ENCODE measurements around the gene ANXA4.

The ANXA4 gene

GRCh38 chr2:69741575-69742321 lies at the start of gene ANXA4:
ANXA4 (plus strand) TSS chr2:69742134; CDS start chr2:69781566, 39,432 bp downstream.
- ChIA-PET POLR2A (interaction anchor here (0.6 to 2.1 kb wide), 13 partner anchors 12 to 374 kb away, joined by 3 to 6 read pairs (median 4); no protein-coding TSS in a partner anchor), CTCF (interaction anchor here (1.1 to 4.8 kb wide), 2 partner anchors 16 to 48 kb away, joined by 3 to 24 read pairs; no protein-coding TSS in a partner anchor)
- no peak for TF ChIP-seq SUZ12 (IDR thresholded peaks at IDR 0.05)
- TF ChIP-seq FOXM1 (IDR thresholded peaks at IDR 0.05; ENCODE audit: borderline replicate concordance), result no peak
- TF ChIP-seq ARNT (IDR thresholded peaks at IDR 0.05), result no peak
- no peak for TF ChIP-seq FOXA1 (IDR thresholded peaks at IDR 0.05)
- peak; percentile 86 for TF ChIP-seq L3MBTL2 (conservative IDR thresholded peaks at IDR 0.05)
- no peak for TF ChIP-seq ZNF384 (IDR thresholded peaks at IDR 0.05)
- peak; percentile 56 for DNase-seq (ENCODE audit: extremely low spot score)

DNA sequence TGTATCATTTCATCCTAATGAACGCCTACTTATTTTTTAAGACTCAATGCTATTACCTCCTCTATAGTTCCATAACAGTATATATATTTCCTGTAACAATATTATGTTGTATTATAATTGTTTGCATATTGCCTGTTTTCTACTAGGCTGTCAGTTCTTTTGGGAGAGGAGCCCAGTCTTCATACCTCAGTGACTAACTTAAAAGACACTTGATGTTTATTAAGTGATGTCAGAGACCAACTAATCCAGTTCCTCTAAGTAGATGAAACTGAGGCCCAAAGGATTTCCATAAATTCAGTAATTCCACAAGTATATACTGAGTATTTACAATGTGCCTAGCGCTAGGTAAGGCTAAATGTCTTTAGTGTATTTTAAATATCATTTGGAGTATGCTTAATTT lies 49.5 kb upstream of the ANXA4 start:
- no peak for DNase-seq (ENCODE audit: extremely low spot score)
- TF ChIP-seq SUZ12 (IDR thresholded peaks at IDR 0.05), result no peak
- no peak for TF ChIP-seq ZNF384 (IDR thresholded peaks at IDR 0.05)
- no peak for TF ChIP-seq LEF1 (IDR thresholded peaks at IDR 0.05; ENCODE audit: borderline replicate concordance)
- ChIA-PET CTCF (no interaction called here), POLR2A (interaction anchor here (0.9 kb wide), 1 partner anchor 110 kb away, joined by 3 read pairs; no protein-coding TSS in a partner anchor)

DNA sequence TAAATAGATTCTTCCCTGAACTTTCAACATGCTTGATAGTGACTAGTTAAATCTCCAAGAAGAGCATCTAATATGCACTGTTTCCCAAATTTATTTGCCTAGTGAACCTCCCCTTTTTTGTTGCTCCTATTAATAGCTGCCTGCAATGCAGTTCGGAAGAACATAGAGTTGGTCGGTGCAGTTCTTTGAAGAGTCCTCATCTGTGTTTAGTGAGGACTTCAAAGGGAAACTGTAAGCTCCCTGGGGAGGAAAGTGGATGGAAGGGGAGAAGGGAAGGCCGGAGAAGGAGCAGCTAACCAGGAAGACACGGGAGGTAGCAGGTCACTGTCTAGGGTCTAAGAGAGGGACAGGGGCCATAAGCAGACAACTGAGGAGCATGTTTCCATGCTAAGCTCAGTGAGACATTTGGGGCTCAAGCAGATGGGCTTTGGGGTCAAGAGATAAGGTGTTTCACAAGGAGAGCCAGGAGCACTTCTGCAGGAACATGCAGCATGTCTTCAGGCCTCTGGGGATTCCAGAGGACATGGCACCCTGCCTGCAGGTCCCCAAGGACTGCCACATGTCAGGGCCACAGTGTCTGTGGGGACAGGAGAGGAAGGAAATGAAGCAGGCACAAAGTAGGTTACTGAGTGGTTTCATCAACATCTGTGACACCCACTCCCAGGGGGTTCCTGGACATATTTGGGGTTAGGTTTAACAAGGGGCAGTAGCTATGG lies 48.7 kb upstream of the ANXA4 start:
- no peak for TF ChIP-seq FOXK2 (IDR thresholded peaks at IDR 0.05)
- TF ChIP-seq FOXM1 (IDR thresholded peaks at IDR 0.05; ENCODE audit: borderline replicate concordance), result no peak
- TF ChIP-seq ZNF384 (IDR thresholded peaks at IDR 0.05), result no peak
- no peak for DNase-seq (ENCODE audit: extremely low spot score)
- POLR2A ChIA-PET, result no interaction called here
- CTCF ChIA-PET, result no interaction called here

- ChIA-PET POLR2A (no interaction called here), CTCF (no interaction called here)
- no peak for DNase-seq (ENCODE audit: extremely low spot score)
- TF ChIP-seq L3MBTL2 (conservative IDR thresholded peaks at IDR 0.05), result no peak
- TF ChIP-seq ARNT (IDR thresholded peaks at IDR 0.05), result no peak
- TF ChIP-seq TARDBP (IDR thresholded peaks at IDR 0.05), result no peak
- no peak for TF ChIP-seq ELF4 (IDR thresholded peaks at IDR 0.05)
- TF ChIP-seq, protein P1, sequence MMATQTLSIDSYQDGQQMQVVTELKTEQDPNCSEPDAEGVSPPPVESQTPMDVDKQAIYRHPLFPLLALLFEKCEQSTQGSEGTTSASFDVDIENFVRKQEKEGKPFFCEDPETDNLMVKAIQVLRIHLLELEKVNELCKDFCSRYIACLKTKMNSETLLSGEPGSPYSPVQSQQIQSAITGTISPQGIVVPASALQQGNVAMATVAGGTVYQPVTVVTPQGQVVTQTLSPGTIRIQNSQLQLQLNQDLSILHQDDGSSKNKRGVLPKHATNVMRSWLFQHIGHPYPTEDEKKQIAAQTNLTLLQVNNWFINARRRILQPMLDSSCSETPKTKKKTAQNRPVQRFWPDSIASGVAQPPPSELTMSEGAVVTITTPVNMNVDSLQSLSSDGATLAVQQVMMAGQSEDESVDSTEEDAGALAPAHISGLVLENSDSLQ (IDR thresholded peaks at IDR 0.05), result no peak
- no peak for TF ChIP-seq ZNF384 (IDR thresholded peaks at IDR 0.05)
- no peak for TF ChIP-seq FOXK2 (IDR thresholded peaks at IDR 0.05)
Measured at GRCh38 chr2:69693775-69694450, 48.0 kb upstream of the ANXA4 start.

DNA sequence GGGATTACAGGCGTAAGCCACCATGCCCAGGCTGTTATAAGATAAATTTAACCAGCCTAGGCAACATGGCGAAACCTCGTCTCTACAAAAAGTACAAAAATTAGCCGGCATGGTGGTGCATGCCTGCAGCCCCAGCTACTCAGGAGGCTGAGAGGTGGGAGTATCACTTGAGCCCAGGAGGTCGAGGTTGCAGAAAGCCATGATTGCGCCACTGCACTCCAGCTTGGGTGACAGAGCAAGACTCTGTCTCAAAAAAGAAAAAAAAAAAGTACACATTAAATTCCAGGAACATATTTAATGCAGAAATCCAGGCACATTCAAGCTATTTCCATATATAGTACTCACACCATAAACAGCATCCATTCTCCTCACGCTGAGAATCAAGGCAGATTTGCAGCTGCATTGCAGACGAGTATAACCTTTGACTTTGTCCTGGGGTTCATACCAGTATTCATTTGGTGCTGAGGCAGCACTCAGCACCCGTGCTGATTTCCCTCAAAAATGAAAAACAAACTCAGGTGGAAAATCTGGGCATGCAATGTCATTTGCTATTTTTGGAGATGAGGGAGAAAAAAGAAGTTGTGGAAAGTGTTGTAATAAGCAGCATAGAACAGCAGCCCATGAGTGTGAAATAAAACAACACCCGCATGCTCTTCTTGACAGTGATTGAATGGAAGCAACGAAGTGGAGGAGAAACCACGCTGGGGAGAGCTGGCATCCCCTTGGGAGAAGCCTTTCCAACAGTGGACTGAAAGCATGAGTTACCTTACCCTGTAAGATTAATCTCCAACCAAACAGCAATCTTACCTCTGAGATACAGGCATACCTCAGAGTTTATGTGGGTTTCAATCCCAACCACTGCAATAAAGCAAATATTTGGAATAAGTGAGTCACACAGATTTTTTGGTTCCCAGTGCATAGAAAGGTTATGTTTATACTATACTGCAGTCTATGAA lies 46.8 kb upstream of the ANXA4 start:
- POLR2A ChIA-PET, result interaction anchor here (0.7 kb wide), 1 partner anchor 51 kb away, joined by 3 read pairs; no protein-coding TSS in a partner anchor
- no peak for TF ChIP-seq FOXM1 (IDR thresholded peaks at IDR 0.05; ENCODE audit: borderline replicate concordance)
- no peak for TF ChIP-seq ELF4 (IDR thresholded peaks at IDR 0.05)
- no peak for DNase-seq (ENCODE audit: extremely low spot score)

GRCh38 chr2:69695850-69696216 lies 46.1 kb upstream of the ANXA4 start:
- CTCF ChIA-PET, result no interaction called here

More for the DNA sequence above, 46.8 kb upstream of the ANXA4 start:
- CTCF ChIA-PET, result no interaction called here

More at GRCh38 chr2:69695850-69696216, 46.1 kb upstream of the ANXA4 start:
- POLR2A ChIA-PET, result no interaction called here
- no peak for TF ChIP-seq SP1 (IDR thresholded peaks at IDR 0.05)
- TF ChIP-seq LEF1 (IDR thresholded peaks at IDR 0.05; ENCODE audit: borderline replicate concordance), result no peak
- no peak for TF ChIP-seq ARNT (IDR thresholded peaks at IDR 0.05)
- no peak for TF ChIP-seq HDGF (IDR thresholded peaks at IDR 0.05; ENCODE audit: borderline replicate concordance)
- no peak for TF ChIP-seq L3MBTL2 (conservative IDR thresholded peaks at IDR 0.05)
- TF ChIP-seq FOXK2 (IDR thresholded peaks at IDR 0.05), result no peak
- no peak for TF ChIP-seq TARDBP (IDR thresholded peaks at IDR 0.05)
- no peak for TF ChIP-seq FOXA1 (IDR thresholded peaks at IDR 0.05)
- no peak for TF ChIP-seq CTBP1 (IDR thresholded peaks at IDR 0.05; ENCODE audit: borderline replicate concordance)
- TF ChIP-seq BHLHE40 (IDR thresholded peaks at IDR 0.05; ENCODE audit: borderline replicate concordance), result no peak
- no peak for TF ChIP-seq ELF4 (IDR thresholded peaks at IDR 0.05)
- TF ChIP-seq SUZ12 (IDR thresholded peaks at IDR 0.05), result no peak
- no peak for TF ChIP-seq FOXM1 (IDR thresholded peaks at IDR 0.05; ENCODE audit: borderline replicate concordance)
- TF ChIP-seq, protein P1 (IDR thresholded peaks at IDR 0.05), result no peak
- TF ChIP-seq ZNF384 (IDR thresholded peaks at IDR 0.05), result no peak
- TF ChIP-seq NFRKB (IDR thresholded peaks at IDR 0.05), result no peak
- DNase-seq (ENCODE audit: extremely low spot score), result no peak

Data from HEK293T (cell line).